ENCODE measurements around the gene PRDM11. TPM values are rescaled to one million over a fixed set of nuclear protein-coding genes. Genes with fewer than 3 reads are reported as not detected.

PRDM11 gene
- total RNA-seq, 2 experiments from 2014 or later: 2.5 to 3.4 TPM

DNA sequence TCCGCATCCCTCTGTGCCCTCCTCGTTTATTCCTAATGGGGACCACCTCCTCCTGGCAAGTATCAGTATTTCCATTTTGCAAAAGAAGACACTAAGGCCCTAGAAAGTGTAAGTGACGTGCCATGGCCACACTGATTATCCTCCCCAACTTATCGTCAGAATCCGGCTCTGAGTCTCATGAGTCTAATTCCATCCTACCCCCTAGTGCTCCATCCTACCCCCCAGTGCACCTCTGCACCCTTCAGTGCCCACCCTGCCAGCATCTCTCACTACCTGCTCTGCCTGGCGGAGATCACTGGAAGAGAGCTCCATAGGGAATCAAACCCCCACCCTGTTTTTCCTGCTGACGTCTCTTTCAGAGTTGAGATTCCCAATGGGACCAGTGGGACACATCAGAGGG, 31.8 kb downstream of the PRDM11 start:
- peaks cover 21% of the 10 kb centered on the region for H3K4me1 Mint-ChIP-seq (ENCODE audit: low read depth)
- Histone ChIP-seq H3K4me3 (ENCODE audit: low read length) (no peak overlapping the region), H3K36me3 (ENCODE audit: insufficient read depth, low read length) (peaks cover 9% of the 10 kb centered on the region), H3K27ac (ENCODE audit: low read depth in 1 of 2, low read length in 2 of 2) (no peak overlapping the region), H3K4me1 (ENCODE audit: insufficient read depth, low read length) (peaks cover 13% of the 10 kb centered on the region), H3K9me3 (ENCODE audit: control insufficient read depth in 1 of 2, insufficient read depth in 1 of 2, low read length in 2 of 2) (no peaks in the 10 kb centered on the region), H3K27me3 (ENCODE audit: control insufficient read depth in 1 of 2, insufficient read depth in 2 of 2, low read length in 2 of 2) (peaks cover 15 to 21% of the 10 kb centered on the region in 2 experiments)
- TF ChIP-seq, protein P1, sequence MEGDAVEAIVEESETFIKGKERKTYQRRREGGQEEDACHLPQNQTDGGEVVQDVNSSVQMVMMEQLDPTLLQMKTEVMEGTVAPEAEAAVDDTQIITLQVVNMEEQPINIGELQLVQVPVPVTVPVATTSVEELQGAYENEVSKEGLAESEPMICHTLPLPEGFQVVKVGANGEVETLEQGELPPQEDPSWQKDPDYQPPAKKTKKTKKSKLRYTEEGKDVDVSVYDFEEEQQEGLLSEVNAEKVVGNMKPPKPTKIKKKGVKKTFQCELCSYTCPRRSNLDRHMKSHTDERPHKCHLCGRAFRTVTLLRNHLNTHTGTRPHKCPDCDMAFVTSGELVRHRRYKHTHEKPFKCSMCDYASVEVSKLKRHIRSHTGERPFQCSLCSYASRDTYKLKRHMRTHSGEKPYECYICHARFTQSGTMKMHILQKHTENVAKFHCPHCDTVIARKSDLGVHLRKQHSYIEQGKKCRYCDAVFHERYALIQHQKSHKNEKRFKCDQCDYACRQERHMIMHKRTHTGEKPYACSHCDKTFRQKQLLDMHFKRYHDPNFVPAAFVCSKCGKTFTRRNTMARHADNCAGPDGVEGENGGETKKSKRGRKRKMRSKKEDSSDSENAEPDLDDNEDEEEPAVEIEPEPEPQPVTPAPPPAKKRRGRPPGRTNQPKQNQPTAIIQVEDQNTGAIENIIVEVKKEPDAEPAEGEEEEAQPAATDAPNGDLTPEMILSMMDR (IDR thresholded peaks at IDR 0.05): no peak
- no peak overlapping the region for H3K27ac Mint-ChIP-seq
- no peaks in the 10 kb centered on the region for H3K9me3 Mint-ChIP-seq
- H3K36me3 Mint-ChIP-seq (ENCODE audit: low read depth): peaks cover 4% of the 10 kb centered on the region
- DNase-seq (no peak), ATAC-seq (ENCODE audit: poor library complexity) (no peak)
- POLR2A ChIA-PET: no interaction called here
- no peak overlapping the region for H3K4me3 Mint-ChIP-seq
- H3K27me3 Mint-ChIP-seq: peaks cover 43% of the 10 kb centered on the region
- CTCF ChIA-PET: no interaction called here
- intact Hi-C loops (cut with DNase I, micrococcal nuclease): no loop called here

DNA sequence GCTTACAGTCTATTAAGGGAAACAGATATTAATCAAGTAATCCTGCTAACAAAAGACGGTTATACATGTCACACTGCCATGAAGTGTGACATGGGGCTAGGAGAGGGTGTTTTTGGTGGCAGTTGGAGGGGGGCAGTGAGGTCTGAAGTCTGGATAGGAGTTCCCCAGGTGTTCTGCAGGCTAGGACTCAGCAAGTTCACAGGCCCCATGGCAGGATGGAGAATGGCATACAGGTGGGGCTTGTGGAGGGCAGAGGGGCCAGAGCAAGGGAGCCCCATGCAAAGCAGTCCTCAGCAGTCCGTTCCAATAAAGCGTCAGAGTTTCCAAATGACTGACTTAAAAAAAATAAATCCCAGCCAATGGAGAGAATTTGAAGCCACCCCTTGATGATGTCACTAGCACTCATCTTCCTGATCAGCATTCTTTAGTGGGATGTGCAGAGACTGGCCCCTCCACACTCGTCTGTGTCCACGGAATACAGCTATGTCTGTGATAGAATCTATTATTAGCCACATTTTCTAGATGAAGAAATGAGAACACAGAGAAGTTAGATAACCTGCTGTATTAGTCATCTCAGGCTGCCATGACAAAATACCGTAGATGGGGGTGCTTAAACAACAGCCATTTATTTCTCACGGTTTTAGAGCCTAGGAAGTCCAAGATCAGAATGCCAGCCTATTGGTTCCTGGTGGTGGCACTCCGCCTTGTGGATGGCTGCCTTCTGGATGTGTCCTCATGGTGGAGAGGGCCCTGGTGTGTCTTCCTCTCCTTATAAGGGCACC, 32.6 kb downstream of the PRDM11 start:
- H3K4me3 ChIP-seq (ENCODE audit: low read length): no peak overlapping the region
- H3K27me3 ChIP-seq (ENCODE audit: control insufficient read depth in 1 of 2, insufficient read depth in 2 of 2, low read length in 2 of 2): peaks cover 15 to 21% of the 10 kb centered on the region in 2 experiments
- peaks cover 13% of the 10 kb centered on the region for H3K4me1 ChIP-seq (ENCODE audit: insufficient read depth, low read length)
- POLR2A ChIA-PET: no interaction called here
- CTCF ChIA-PET: no interaction called here
- H3K9me3 Mint-ChIP-seq: no peaks in the 10 kb centered on the region
- H3K27ac ChIP-seq (ENCODE audit: low read depth in 1 of 2, low read length in 2 of 2): no peak overlapping the region
- intact Hi-C loops (cut with DNase I, micrococcal nuclease): no loop called here
- H3K4me1 Mint-ChIP-seq (ENCODE audit: low read depth): peaks cover 21% of the 10 kb centered on the region
- H3K27ac Mint-ChIP-seq: no peak overlapping the region
- H3K27me3 Mint-ChIP-seq: peaks cover 43% of the 10 kb centered on the region
- DNase-seq (no peak), ATAC-seq (ENCODE audit: poor library complexity) (no peak)
- peaks cover 4% of the 10 kb centered on the region for H3K36me3 Mint-ChIP-seq (ENCODE audit: low read depth)
- H3K9me3 ChIP-seq (ENCODE audit: control insufficient read depth in 1 of 2, insufficient read depth in 1 of 2, low read length in 2 of 2): no peaks in the 10 kb centered on the region
- TF ChIP-seq, protein P1 (IDR thresholded peaks at IDR 0.05): no peak
- peaks cover 14% of the 10 kb centered on the region for H3K36me3 ChIP-seq (ENCODE audit: insufficient read depth, low read length)
- peak overlapping the region; percentile 46 for H3K4me3 Mint-ChIP-seq

DNA sequence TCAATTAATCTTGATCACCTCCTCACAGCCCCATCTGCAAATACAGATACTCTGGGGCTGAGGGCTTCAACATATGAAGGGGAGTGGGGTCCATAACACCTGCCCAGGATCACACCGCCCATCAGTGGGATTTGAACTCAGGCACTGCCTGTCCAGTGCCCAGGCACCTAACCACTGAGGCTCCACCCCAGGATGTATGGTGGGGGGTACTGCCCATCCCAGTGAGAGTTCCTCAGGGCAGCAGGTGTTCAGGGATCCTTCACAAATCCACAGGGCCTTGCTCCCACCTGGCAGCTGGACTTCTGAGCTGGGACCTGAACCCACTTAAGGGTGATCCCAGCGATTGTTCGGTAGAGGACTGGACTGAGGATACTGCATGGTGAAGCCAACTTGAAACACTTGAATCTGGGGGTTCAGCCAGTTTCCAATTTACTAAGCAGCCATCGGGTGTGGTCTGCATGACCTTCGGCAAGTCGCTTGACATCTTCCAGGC, 33.3 kb downstream of the PRDM11 start:
- no peak for ATAC-seq (ENCODE audit: poor library complexity)
- H3K9me3 Mint-ChIP-seq: no peaks in the 10 kb centered on the region
- peaks cover 4% of the 10 kb centered on the region for H3K36me3 Mint-ChIP-seq (ENCODE audit: low read depth)
- peaks cover 15 to 21% of the 10 kb centered on the region in 2 experiments for H3K27me3 ChIP-seq (ENCODE audit: control insufficient read depth in 1 of 2, insufficient read depth in 2 of 2, low read length in 2 of 2)
- H3K4me3 ChIP-seq (ENCODE audit: low read length): peak overlapping the region; percentile 6
- CTCF ChIA-PET: no interaction called here
- H3K27ac ChIP-seq (ENCODE audit: low read depth in 1 of 2, low read length in 2 of 2): no peak overlapping the region
- peaks cover 13% of the 10 kb centered on the region for H3K4me1 ChIP-seq (ENCODE audit: insufficient read depth, low read length)
- DNase-seq: no peak
- H3K27ac Mint-ChIP-seq: no peak overlapping the region
- peaks cover 21% of the 10 kb centered on the region for H3K4me1 Mint-ChIP-seq (ENCODE audit: low read depth)
- peaks cover 41% of the 10 kb centered on the region for H3K27me3 Mint-ChIP-seq
- POLR2A ChIA-PET: no interaction called here
- TF ChIP-seq, protein P1 (IDR thresholded peaks at IDR 0.05): no peak
- peaks cover 17% of the 10 kb centered on the region for H3K36me3 ChIP-seq (ENCODE audit: insufficient read depth, low read length)
- intact Hi-C loops (cut with DNase I, micrococcal nuclease): no loop called here
- H3K9me3 ChIP-seq (ENCODE audit: control insufficient read depth in 1 of 2, insufficient read depth in 1 of 2, low read length in 2 of 2): no peaks in the 10 kb centered on the region
- peak overlapping the region; percentile 72 for H3K4me3 Mint-ChIP-seq
